D721Med (cell line): Measurements from ENCODE around the gene KIF1A.

ENCODE experiments used
- DNase-seq: peaks from one replicate; pipeline ENCODE4 v3.0.0; 2011; ENCODE audit warnings: low spot score; ENCODE audit not compliant: insufficient read length
- FAIRE-seq: peaks from 2 replicates; lab custom pipeline; 2011; peaks lifted over from hg19 to GRCh38; lab: Jason Lieb, UNC
- CTCF ChIP-seq: IDR thresholded peaks from 2 replicates; pipeline ENCODE4 v1.5.1; 2012; ENCODE audit warnings: mild to moderate bottlenecking, control low read depth; ENCODE audit not compliant: insufficient read depth; ENCODE audit errors: missing control alignments

KIF1A gene

DNA sequence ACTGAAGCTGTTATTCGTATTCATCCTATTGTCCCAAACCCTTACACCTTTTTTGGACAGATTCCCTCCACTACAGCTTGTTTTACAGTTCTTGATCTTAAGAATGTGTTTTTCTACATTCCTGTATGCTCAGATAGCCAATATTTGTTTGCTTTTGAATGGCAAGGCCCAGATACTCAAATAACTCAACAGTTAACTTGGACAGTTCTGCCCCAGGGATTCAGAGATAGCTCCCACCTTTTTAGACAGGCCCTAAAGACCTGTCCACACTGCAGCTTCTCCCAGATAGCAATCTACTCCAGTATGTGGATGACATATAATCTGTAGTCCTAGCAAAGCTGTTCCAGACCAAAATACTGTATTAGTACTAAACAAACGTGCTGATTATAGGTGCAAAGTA lies 41.5 kb upstream of the KIF1A start:
- no peak for TF ChIP-seq CTCF
- FAIRE-seq (no peak), DNase-seq (no peak)

GRCh38 chr2:240858871-240859270 lies 38.9 kb upstream of the KIF1A start:
- FAIRE-seq: no peak
- no peak for TF ChIP-seq CTCF
- no peak for DNase-seq

GRCh38 chr2:240858321-240858720 lies 38.3 kb upstream of the KIF1A start:
- FAIRE-seq: no peak

GRCh38 chr2:240857039-240858008 lies 37.3 kb upstream of the KIF1A start:
- no peak for DNase-seq
- no peak for FAIRE-seq
- TF ChIP-seq CTCF: no peak

More at GRCh38 chr2:240858321-240858720, 38.3 kb upstream of the KIF1A start:
- TF ChIP-seq CTCF: no peak
- no peak for DNase-seq

DNA sequence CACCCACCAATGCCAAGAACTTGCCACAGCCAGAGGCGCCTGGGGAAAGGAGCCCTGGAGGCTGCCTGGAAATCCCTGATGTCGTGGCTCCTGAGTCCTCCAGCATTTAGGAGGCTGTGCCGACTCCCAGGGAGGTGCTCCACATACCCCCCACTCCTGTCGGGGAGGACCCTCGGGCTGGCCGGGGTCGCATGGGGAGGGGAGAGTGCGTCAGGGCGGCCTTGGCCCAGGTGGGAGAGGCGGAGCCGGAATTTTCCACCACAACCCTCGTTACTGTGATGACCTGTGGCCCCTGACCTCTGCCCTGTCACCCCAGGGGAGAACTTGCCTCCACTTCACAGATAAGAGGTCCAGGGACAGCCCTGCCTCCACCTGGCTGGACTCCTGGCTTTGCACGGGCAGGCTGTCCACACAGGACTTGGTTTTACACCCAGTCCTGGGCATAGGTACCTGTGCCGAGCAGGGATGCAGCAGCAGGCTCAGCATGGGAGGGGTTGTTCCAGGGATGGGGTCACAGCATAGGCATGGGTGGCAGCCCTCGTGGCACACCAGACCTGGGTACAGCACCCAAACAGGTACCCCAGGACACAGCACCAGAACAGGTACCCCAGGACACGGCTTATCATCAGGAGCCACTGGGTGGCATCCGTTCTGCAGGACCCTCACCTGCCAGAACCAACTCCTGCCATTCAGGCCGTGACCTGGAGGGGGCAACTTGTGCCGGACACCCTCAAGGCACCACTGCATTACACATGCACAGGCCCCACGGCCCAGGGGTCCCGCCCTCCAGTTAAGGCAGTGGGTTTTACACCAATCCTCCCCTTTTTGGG lies 36.3 kb upstream of the KIF1A start:
- FAIRE-seq (no peak), DNase-seq (no peak)
- no peak for TF ChIP-seq CTCF

GRCh38 chr2:240855670-240856069 lies 35.7 kb upstream of the KIF1A start:
- no peak for FAIRE-seq
- DNase-seq: no peak
- no peak for TF ChIP-seq CTCF
